ENCODE results near the gene ISM1.
"Not testable (repeated sequence)": the region's sequence is repeated elsewhere in the genome, so short reads cannot be mapped to it uniquely, and the experiment has no call there.

Gene ISM1

GRCh38 chr20:13221673-13222318 is 722 bp downstream of the ISM1 start:
- peak; percentile 49 for DNase-seq

GRCh38 chr20:13222319-13222716 is 1.2 kb downstream of the ISM1 start:
- no peak for DNase-seq

GRCh38 chr20:13223736-13224520 is 2.9 kb downstream of the ISM1 start:
- no peak for DNase-seq

GRCh38 chr20:13226367-13226766 is 5.3 kb downstream of the ISM1 start:
- DNase-seq: no peak

- DNase-seq: no peak
These were observed 7.7 kb downstream of the ISM1 start for GRCh38 chr20:13228771-13229170.

GRCh38 chr20:13229538-13229937 is 8.5 kb downstream of the ISM1 start:
- DNase-seq: no peak

- peak; percentile 35 for DNase-seq
These were observed 10.1 kb downstream of the ISM1 start for GRCh38 chr20:13231031-13231752.

GRCh38 chr20:13232999-13233398 is 11.9 kb downstream of the ISM1 start:
- DNase-seq: no peak

- no peak for DNase-seq
These were observed 13.9 kb downstream of the ISM1 start for GRCh38 chr20:13234961-13235360.

- not testable (repeated sequence) for DNase-seq
These were observed 15.3 kb downstream of the ISM1 start for GRCh38 chr20:13236360-13236759.

- no peak for DNase-seq
These were observed 16.1 kb downstream of the ISM1 start for GRCh38 chr20:13236990-13237720.

GRCh38 chr20:13238001-13238653 is 17.1 kb downstream of the ISM1 start:
- no peak for DNase-seq

GRCh38 chr20:13243826-13244376 is 22.8 kb downstream of the ISM1 start:
- no peak for DNase-seq

- DNase-seq: no peak
These were observed 24.2 kb downstream of the ISM1 start for GRCh38 chr20:13245250-13245723.

- DNase-seq: no peak
These were observed 28.2 kb downstream of the ISM1 start for GRCh38 chr20:13249118-13249797.

- no peak for DNase-seq
These were observed 28.7 kb downstream of the ISM1 start for GRCh38 chr20:13249798-13250170.

- no peak for DNase-seq
These were observed 29.2 kb downstream of the ISM1 start for GRCh38 chr20:13250251-13250650.

- no peak for DNase-seq
These were observed 30.2 kb downstream of the ISM1 start for GRCh38 chr20:13251106-13251903.

- no peak for DNase-seq
These were observed 30.8 kb downstream of the ISM1 start for GRCh38 chr20:13251904-13252297.

- DNase-seq: no peak
These were observed 34.3 kb downstream of the ISM1 start for GRCh38 chr20:13255356-13255755.

- DNase-seq: no peak
These were observed 35.5 kb downstream of the ISM1 start for GRCh38 chr20:13256606-13257005.
